Stimulated activated CD4-positive, alpha-beta T cell treated with anti-CD3 and anti-CD28 coated beads, Interleukin-12 subunit alpha, Interleukin-12 subunit beta, amount 100 ng/mL, for 24 hours (primary cell): ENCODE results near the gene ADAM19.

ENCODE experiments used
- DNase-seq, 2 experiments: peaks; one replicate each; pipeline ENCODE4 v3.0.0-alpha.2; 2020; ENCODE audit warnings: low read depth in 2 of 2

Gene ADAM19

GRCh38 chr5:157563373-157563928 is 12.1 kb downstream of the ADAM19 start:
- no peak for DNase-seq

DNA sequence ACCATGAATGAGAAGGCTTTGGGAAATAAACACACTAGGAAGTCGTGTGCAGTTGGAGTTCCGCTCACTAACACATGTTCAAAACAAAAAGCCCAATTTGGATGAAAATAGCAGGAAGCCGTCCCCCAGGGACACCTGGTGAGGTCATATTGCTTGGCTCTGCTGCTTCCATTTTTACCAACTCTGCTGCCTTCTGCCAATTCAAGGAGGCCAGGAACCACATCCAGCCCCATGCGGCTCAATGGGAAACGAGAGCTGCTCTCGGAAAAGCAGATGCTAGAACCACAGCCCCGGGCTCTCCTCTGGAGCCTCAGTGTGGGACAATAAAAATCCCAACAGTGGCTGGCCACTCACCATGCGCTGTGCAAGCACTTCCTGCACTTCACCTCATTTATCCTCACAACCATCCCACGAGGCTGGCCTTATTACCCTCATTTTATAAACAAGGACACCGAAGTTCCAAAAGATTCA is 13.4 kb downstream of the ADAM19 start:
- no peak for DNase-seq

DNA sequence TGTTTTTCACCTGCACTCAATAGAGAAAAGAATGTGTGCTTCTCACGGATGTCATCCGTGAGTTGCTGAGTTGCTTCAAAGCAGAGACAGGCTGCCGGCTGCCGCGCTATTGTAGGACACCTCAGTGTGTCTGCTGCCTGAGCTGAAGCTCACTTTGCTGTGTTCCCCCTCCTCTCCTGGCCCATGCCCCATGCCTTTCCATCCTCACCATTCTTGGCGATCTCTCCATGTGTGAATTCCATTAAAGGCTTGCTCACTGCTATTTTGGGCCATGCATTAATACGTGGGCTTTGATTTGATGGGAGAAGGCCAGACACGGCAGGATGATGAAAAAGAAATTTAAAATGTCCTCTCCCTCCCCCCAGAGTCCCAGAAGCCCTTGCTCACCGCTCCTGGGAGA is 14.5 kb downstream of the ADAM19 start:
- DNase-seq: no peak

- no peak for DNase-seq
Measured at GRCh38 chr5:157559301-157559700, 16.3 kb downstream of the ADAM19 start.

DNA sequence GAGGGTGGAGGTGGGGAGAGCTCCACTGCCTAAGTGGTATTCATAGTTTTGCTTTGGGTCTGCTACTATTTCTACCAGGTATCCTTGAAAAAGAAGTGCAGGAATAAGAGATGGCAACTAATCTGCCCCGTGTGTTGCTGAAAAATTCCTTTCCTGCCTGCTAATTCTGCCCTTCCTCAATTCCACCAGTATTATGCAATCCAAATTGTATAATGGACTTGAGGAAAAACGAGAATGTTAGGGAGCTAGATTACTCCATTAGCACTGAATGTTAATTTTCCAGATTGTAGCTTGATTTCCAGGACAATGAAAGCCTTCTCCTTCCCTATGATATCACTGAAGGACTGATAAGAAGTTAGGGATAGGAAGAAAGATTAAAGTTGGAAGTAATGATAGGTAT is 16.9 kb downstream of the ADAM19 start:
- no peak for DNase-seq

DNA sequence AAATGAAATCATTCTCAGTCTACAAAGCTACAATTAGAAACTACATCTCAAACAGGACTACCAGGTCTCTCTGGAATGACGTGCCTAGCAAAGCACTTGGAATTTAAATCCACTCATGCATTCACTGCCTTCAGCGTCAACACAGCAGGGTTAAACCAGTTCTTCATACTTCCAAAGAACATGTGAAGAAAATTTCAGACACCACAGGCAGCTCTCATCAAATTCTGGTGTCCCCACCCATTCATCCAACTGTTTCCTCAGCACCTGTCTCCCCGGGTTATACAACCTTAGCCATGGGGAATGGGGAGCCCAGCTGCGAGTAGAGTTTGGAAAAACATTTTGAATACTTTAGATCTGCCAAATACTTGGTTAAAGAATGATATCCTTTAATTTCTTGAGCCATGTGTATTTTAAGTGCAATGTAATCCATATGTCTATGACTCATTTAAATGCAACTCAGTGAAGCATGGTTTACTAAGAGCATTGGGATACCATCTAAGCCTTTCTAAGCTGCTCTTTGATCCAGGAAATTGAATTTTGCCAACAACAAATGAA is 17.5 kb downstream of the ADAM19 start:
- DNase-seq: no peak

DNA sequence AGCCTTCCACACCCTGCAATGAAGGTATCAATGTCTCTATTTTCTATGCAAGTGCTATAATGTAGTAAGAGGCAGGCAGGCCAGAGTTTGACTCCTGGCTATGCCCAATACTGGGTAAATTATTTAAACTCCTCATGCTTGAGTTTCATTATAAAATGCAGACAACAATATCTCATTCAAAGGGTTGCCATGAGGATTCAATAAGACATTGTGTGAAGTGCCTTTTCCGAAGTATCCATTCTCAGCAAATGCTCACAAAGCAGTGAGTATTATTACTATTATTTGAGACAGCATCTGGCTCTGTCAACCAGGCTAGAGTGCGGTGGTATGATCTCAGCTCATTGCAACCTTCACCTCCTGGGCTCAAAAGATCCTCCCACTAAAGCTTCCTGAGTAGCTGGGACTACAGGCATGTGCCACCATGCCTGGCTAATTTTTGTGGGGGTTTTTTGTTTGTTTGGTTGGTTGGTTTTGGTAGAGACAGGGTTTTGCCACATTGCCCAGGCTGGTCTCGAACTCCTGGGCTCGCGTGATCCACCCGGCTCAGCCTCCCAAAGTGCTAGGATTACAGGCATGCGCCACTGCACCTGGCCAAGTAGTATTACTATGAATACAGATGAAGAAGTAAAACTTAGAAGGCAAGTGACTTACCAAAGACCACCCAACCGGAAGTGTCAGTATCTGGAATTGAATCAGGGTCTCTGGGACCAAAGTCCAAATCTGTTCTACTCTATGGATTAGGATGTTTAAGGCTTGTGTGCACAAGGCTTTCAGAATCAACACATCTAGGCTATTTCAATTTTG is 18.8 kb downstream of the ADAM19 start:
- no peak for DNase-seq

DNA sequence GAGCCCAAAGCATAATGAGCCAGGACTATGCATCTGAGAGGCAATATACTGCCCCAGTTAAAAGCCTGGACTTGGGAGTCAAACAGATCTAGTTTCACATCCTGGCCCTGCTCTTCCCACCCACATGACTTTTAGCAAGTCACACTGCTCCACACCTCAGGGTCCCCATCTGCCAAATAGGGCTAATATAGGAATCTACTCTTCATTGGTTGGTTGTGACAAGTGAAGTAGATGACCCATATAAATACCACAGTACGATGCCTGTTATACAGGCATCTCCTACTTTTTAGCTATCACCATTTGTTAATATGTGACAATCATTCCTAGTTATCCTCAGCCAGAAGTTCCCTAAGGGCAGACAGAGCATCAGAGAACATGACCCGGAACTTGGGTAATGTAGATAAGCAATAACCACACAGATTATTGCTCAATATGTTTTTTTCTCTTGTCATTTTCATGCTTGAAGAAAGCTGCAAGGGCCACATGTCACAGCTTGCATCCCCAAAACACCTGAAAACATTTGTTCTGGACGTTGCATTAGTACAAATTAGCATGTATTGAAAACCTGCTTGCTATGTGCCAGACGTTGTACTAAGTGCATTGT is 20.4 kb downstream of the ADAM19 start:
- no peak for DNase-seq

GRCh38 chr5:157554179-157555036 is 21.2 kb downstream of the ADAM19 start:
- no peak for DNase-seq

DNA sequence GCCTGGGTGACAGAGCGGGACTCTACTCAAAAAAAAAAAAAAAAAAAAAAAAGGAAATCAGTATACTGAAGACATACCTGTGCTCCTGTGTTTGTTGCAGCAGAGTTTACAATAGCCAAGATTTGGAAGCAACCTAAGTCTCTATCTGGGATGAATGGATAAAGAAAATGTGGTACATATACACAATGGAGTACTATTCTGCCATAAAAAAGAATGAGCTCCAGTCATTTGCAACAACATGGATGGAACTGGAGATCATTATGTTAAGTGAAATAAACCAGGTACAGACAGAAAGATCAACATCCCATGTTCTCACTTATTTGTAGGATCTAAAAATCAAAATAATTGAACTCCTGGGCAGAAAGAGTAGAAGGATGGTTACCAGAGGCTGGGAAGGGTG is 22.9 kb downstream of the ADAM19 start:
- no peak for DNase-seq

GRCh38 chr5:157550663-157551062 is 24.9 kb downstream of the ADAM19 start:
- no peak for DNase-seq

DNA sequence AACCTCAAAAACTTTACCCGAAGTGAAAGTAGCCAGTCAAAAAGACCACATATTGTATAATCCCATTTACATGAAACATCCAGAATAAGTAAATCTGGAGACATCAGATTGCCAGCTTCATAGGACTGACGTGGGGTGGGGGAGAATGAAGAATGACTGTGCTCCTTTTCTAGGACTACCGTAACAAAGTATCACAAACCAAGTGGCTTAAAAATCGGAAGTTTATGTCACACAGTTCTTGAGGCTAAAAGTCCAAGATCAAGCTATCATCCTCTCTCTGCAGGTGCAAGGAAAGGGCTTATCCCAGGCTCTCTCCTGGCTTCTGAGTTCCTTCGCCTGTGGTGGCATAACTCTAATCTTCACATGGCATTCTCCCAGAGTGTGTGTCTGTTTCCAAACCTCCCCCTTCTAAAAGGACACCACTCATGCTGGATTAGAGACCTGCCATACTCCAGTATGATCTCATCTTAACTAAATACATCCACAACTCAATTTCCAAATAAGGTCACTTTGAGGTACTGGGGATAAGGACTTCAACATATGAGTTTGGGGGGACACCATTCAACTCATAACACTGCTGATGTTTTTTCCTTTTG is 25.5 kb downstream of the ADAM19 start:
- no peak for DNase-seq

DNA sequence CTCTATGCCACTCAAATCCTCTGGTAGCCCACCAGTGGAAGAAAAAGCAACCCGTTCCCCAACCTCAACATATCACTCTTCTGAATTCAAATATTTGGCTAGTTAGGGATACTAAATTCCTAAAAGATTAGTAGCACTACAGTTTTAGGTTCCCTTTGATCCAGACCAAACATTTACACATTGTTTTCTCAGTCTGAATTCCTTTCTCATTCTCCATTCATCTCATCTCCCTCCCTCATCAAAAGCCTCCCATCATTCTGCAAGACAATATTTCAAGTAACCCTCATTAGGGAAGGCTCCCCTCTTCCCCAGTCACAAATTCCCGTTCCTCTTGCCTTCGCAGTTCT is 26.3 kb downstream of the ADAM19 start:
- no peak for DNase-seq

DNA sequence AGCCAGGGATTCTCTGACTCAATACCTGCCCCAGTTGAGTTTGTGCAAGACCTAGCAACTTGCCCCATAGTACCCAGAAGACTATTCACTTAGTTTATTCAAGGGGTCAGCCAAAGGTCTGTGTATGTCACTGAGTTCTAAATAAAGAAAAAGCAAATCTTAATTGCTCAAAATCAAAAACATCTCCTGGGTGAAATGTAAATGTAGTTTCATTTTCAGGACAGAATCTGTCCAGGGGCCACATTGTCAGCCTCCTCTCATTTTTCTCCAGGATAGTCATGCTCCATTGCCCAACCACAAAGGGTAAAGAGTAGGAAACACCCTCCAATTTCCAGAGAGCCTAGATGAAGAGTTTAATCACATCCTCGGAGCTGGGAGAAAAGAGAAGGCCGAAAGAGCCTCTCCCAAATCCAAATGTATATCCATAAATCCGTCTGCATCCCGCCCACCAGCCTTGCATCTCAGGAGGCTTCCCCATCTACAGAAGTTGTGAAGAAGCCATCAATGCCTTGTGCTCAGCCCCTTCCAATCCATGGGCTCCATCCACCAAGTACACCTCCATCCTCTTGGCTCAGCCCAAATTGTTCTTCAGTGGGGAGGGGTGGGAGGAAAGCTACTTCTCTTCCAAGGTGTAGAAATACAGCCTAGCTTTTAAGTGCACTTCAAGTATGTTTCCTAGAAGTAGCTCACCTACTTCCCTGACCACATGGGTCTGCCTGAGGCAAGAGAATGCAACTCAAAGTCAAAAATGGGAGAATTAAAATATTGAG is 26.9 kb downstream of the ADAM19 start:
- no peak for DNase-seq

DNA sequence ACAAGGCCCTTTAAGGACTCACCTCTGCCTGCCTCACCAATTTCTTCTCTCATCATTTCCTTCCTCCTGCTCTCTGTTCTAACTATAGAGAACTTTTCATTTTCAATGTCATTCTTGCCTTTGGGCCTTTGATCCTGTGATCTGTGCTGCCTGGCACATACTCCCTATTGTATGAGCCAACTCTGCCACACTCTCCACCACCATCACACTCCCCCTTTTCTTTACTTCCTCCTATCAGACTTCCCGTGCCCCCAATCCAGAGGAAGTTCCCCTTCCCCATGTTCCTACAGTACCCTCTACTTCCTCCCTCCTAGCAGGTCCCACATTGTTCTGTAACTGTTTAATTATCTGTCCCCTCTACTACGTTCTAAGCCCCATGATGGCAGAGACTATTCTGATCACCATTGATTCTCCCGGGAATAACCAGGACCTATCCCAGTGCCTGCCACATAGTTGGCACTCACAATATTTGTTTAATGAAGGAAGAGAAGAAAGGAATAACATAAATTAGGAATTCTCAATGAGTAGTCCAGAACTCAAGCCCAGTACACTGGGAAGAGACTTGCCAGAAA is 27.5 kb downstream of the ADAM19 start:
- no peak for DNase-seq

DNA sequence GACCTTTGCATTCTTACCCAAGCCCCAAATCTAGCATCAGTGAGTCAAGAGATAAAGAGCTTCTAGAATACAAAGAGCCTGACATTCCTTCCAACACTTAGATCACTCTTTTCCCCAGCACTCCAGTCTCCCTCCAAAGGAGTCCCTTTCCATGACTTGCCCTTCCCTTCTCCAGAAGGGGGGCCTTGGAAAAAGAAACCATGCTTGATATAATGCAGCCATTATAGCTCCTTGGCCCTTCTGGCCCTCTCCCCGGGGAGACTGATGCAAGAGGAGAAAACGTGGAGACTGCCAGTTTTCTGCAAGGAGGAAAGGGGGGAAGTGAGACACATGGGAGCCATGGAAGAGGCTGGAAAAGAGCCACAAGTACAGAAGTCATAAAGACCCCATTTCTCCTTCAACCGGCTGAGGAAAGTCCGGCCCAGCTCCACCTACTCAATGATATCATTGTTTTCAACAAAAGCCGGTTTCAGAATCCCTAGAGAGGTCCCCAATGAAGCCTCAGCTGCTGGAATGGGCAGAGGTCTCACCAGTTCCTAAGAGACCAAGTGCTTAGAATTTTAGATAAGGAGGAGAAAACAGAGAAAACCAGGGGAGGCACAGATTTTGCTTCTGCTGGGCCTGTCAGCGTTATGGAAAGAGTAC is 29.0 kb downstream of the ADAM19 start:
- no peak for DNase-seq

DNA sequence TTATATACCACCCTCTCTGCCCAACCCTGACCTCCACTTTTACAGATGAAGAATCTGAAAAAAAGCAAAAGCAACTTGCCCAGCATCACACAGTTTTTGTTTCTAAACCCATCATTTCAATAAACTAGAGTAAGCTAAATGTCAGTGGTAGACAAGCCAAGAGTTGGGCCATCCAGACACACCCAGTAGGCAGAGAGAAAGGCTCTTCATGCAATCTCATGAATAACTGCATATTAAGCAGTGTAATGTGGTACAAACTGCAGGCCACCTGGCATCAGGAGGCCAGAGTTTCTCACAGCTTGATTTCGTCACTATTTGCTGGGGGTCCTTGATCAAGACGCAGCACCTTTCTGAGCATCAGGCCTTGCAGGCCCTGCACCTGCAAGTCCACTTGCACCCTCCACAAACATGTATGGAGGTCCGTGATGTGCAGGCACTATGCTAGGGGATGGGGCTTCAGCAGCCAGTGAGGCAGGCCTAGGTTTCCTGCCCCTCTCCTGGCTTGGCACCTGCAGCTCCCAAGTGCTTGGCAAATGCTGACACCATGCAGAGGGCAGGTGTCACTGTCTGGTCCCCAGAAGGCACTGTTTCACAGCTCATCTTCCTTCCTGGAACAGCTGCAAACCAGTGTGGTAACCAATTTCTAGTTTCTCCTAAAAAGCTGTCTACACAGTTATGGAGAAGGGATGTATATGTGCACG is 29.8 kb downstream of the ADAM19 start:
- no peak for DNase-seq

DNA sequence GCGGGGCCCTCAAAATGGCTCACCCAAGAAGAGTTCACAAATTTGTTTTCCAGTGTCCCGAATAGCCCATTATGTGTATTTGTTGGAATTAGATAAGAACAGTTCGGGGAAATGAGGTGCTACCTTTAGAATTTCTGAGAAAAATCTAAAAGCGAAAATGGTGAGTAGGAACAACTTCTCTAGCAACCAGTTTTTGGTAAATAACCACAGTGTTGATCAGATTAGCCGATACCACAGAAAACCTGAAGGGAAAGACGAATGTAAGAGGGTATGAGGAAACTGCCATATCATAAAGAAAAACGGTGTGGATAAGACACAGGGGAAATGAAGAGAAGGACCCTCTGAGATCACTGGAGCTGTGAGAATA is 31.0 kb downstream of the ADAM19 start:
- no peak for DNase-seq

DNA sequence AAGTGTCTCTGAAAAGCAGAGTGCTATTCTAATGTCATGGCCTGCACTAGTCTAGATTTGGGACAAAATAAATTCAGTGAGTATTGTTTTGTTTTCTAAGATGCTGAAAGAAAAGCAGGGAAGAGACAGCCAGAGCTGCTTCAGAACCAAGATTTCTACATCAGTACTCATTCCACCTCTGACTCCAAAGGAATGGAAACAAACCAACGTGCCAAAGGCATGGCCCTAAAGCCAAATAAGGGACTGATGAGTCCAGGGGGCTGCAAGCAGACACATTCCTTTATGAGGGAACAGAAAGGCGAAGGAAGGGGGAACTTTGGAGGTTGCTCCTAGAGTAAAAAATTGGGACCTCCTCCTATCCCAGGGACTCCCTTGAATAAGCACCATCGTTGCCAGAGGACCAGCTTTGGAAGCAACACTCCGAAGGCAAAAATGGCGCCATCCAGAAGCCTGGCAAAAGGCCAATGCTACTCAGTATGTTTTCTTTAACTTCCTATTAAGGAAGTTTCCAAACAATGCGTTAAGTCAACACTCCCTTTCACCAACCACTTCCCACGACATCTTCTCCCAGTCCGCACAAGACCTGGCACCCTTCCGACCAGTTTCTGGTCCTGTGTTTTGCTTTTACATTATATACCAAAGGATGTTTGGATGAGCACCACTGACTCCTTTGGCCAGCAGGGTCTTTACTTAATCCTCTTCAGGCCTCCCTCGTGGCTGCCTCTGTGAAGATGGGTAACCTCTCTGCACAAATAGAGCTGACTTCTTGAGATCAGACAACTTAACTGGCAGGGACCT is 31.6 kb downstream of the ADAM19 start:
- no peak for DNase-seq
